H1 (cell line): ENCODE results near the gene NDUFB11. TPM values are rescaled to one million over a fixed set of nuclear protein-coding genes. Genes with fewer than 3 reads are reported as not detected.

Source experiments
- CTCF ChIA-PET: fragments of 300-600 bp; sonication (Branson Sonifier 250); formaldehyde crosslinking; loops from one replicate; lab custom pipeline; 2021; ENCODE audit not compliant: partially characterized antibody; lab: Charles Lee
- POLR2A ChIA-PET: fragments of 300-600 bp; sonication (Branson Sonifier 250); formaldehyde crosslinking; loops from one replicate; lab custom pipeline; 2021; ENCODE audit warnings: inconsistent platforms; ENCODE audit not compliant: partially characterized antibody; lab: Charles Lee
- DNase-seq, 2 experiments: peaks; one replicate each; pipeline versions ENCODE4 v3.0.0 to v3.0.0-alpha.2; 2010 to 2022; ENCODE audit warnings: low spot score in 2 of 2, low read depth in 1 of 2, mixed read lengths in 1 of 2
- FAIRE-seq: peaks from 2 replicates; lab custom pipeline; 2011; peaks lifted over from hg19 to GRCh38; lab: Jason Lieb, UNC
- H2AFZ ChIP-seq: 2 replicates; pipeline ENCODE4 v1.8.1; 2012; ENCODE audit warnings: low read length, inconsistent platforms
- H2AK5ac ChIP-seq: 2 replicates; pipeline ENCODE4 v1.6.1; 2013; ENCODE audit warnings: low read depth, low read length
- H2BK120ac ChIP-seq: replicated peaks from 2 replicates; pipeline ENCODE3; 2013; ENCODE audit warnings: low read depth, low read length, inconsistent platforms
- H2BK12ac ChIP-seq: 2 replicates; pipeline ENCODE4 v1.6.1; 2013; ENCODE audit warnings: low read depth, low read length
- H2BK15ac ChIP-seq: 2 replicates; pipeline ENCODE4 v1.6.1; 2013; ENCODE audit warnings: low read length
- H2BK20ac ChIP-seq: 2 replicates; pipeline ENCODE4 v1.6.1; 2013; ENCODE audit warnings: low read length
- H2BK5ac ChIP-seq: 2 replicates; pipeline ENCODE4 v1.6.1; 2013; ENCODE audit warnings: low read depth, low read length
- H3K14ac ChIP-seq: 2 replicates; pipeline ENCODE4 v1.6.1; 2013; ENCODE audit warnings: inconsistent platforms; ENCODE audit not compliant: insufficient read length
- H3K18ac ChIP-seq: 2 replicates; pipeline ENCODE4 v1.6.1; 2013; ENCODE audit warnings: low read length; ENCODE audit errors: extremely low read depth
- H3K23ac ChIP-seq: 2 replicates; pipeline ENCODE4 v1.6.1; 2013; ENCODE audit warnings: inconsistent platforms; ENCODE audit not compliant: insufficient read length
- H3K23me2 ChIP-seq: 2 replicates; pipeline ENCODE4 v1.6.1; 2013; ENCODE audit warnings: low read depth, low read length
- H3K27ac ChIP-seq: 2 replicates; pipeline ENCODE4 v1.6.1; 2011; ENCODE audit warnings: low read depth, low read length, inconsistent platforms
- H3K27me3 ChIP-seq, 4 experiments: replicated peaks in 1 of 4; 1 replicate in 1 of 4; 2 replicates in 3 of 4; pipeline versions ENCODE4 v1.6.1 to v1.8.1; 2011 to 2013; ENCODE audit warnings: low read length in 3 of 4, mild to moderate bottlenecking in 3 of 4, inconsistent platforms in 2 of 4, mixed read lengths in 2 of 4, moderate library complexity in 1 of 4; ENCODE audit not compliant: control insufficient read depth in 3 of 4, insufficient read depth in 3 of 4; ENCODE audit errors: extremely low read depth in 1 of 4
- H3K36me3 ChIP-seq, 4 experiments: 2 replicates each; pipeline versions ENCODE4 v1.6.1 to v1.8.1; 2011 to 2013; ENCODE audit warnings: mild to moderate bottlenecking in 4 of 4, low read length in 3 of 4, moderate library complexity in 2 of 4, control low read depth in 1 of 4, inconsistent platforms in 1 of 4; ENCODE audit not compliant: insufficient read depth in 4 of 4, control insufficient read depth in 2 of 4
- H3K4ac ChIP-seq: replicated peaks from 2 replicates; pipeline ENCODE3; 2013; ENCODE audit warnings: low read length, low read depth, mixed read lengths, inconsistent platforms; ENCODE audit not compliant: insufficient read length
- H3K4me1 ChIP-seq, 4 experiments: replicated peaks in 1 of 4; 1 replicate in 1 of 4; 2 replicates in 3 of 4; pipeline versions ENCODE4 v1.6.1 to v1.8.1; 2011 to 2013; ENCODE audit warnings: low read length in 3 of 4, inconsistent platforms in 2 of 4, mixed read lengths in 1 of 4; ENCODE audit not compliant: insufficient read depth in 4 of 4, control insufficient read depth in 3 of 4
- H3K4me2 ChIP-seq, 2 experiments: 2 replicates each; pipeline versions ENCODE4 v1.6.1 to v1.8.1; 2011 to 2013; ENCODE audit warnings: low read depth in 2 of 2, low read length in 2 of 2, control low read depth in 1 of 2, inconsistent platforms in 1 of 2, mild to moderate bottlenecking in 1 of 2; ENCODE audit not compliant: insufficient read depth in 1 of 2
- H3K4me3 ChIP-seq, 4 experiments: fragments of 200-600, 300-600 bp in 1 of 4; sonication (generic), shearing (Covaris generic), sonication (Bioruptor Twin) in 1 of 4; 2 replicates each; pipeline versions ENCODE4 v1.5.1 to v1.8.1; 2011 to 2016; ENCODE audit warnings: low read length in 4 of 4, low read depth in 3 of 4, control low read depth in 2 of 4, inconsistent platforms in 2 of 4, mild to moderate bottlenecking in 2 of 4, mixed read lengths in 1 of 4, moderate library complexity in 1 of 4; ENCODE audit not compliant: insufficient read depth in 2 of 4; ENCODE audit errors: extremely low read depth in 1 of 4
- H3K56ac ChIP-seq: replicated peaks from 2 replicates; pipeline ENCODE3; 2013; ENCODE audit warnings: low read depth, mild to moderate bottlenecking, mixed read lengths, low read length, inconsistent platforms; ENCODE audit not compliant: insufficient read length
- H3K79me1 ChIP-seq: 2 replicates; pipeline ENCODE4 v1.6.1; 2013; ENCODE audit warnings: low read depth, low read length, control low read depth
- H3K79me2 ChIP-seq, 2 experiments: 2 replicates each; pipeline versions ENCODE4 v1.6.1 to v1.8.1; 2012 to 2013; ENCODE audit warnings: low read length in 2 of 2, mild to moderate bottlenecking in 2 of 2, inconsistent platforms in 1 of 2; ENCODE audit not compliant: insufficient read depth in 2 of 2, control insufficient read depth in 1 of 2
- H3K9ac ChIP-seq, 4 experiments: replicated peaks in 1 of 4; 1 replicate in 1 of 4; 2 replicates in 3 of 4; pipeline versions ENCODE4 v1.6.1 to v1.8.1; 2011 to 2013; ENCODE audit warnings: low read depth in 3 of 4, low read length in 3 of 4, control low read depth in 2 of 4, mild to moderate bottlenecking in 2 of 4, moderate library complexity in 2 of 4, inconsistent platforms in 1 of 4; ENCODE audit errors: extremely low read depth in 1 of 4
- H3K9me3 ChIP-seq, 2 experiments: 2 replicates each; pipeline versions ENCODE4 v1.6.1 to v1.8.1; 2012 to 2013; ENCODE audit warnings: mild to moderate bottlenecking in 2 of 2, moderate library complexity in 2 of 2, control low read depth in 1 of 2, inconsistent platforms in 1 of 2, low read depth in 1 of 2, low read length in 1 of 2, mixed read lengths in 1 of 2; ENCODE audit not compliant: insufficient read depth in 2 of 2
- H4K20me1 ChIP-seq, 2 experiments: replicated peaks in 1 of 2; 2 replicates each; pipeline versions ENCODE3 to v1.8.1; 2011 to 2013; ENCODE audit warnings: inconsistent platforms in 2 of 2, low read length in 2 of 2, mild to moderate bottlenecking in 1 of 2; ENCODE audit not compliant: insufficient read depth in 2 of 2, control insufficient read depth in 1 of 2
- H4K5ac ChIP-seq: 2 replicates; pipeline ENCODE4 v1.6.1; 2013; ENCODE audit warnings: low read length, low read depth, mixed read lengths, inconsistent platforms; ENCODE audit not compliant: insufficient read length
- H4K8ac ChIP-seq: 2 replicates; pipeline ENCODE4 v1.8.0; 2013; ENCODE audit warnings: mild to moderate bottlenecking, moderate library complexity, low read length, inconsistent platforms; ENCODE audit not compliant: insufficient read depth; ENCODE audit errors: extremely low read depth
- H4K91ac ChIP-seq: replicated peaks from 2 replicates; pipeline ENCODE3; 2013; ENCODE audit warnings: low read length, mixed read lengths, inconsistent platforms; ENCODE audit not compliant: insufficient read length
- ATF2 ChIP-seq: IDR thresholded peaks from 2 replicates; pipeline ENCODE4 v1.6.1; 2012; ENCODE audit warnings: low read length, inconsistent platforms
- BRCA1 ChIP-seq: IDR thresholded peaks from 2 replicates; pipeline ENCODE4 v1.6.1; 2012; ENCODE audit warnings: low read depth, low read length, improper control_type of control experiment
- CBX5 ChIP-seq: fragments of 300-800, 300-1000 bp; sonication (generic); IDR thresholded peaks from 2 replicates; pipeline ENCODE4 v1.7.1; 2016; ENCODE audit warnings: antibody characterized with exemption, low read length, low read depth
- CEBPB ChIP-seq: IDR thresholded peaks from 2 replicates; pipeline ENCODE4 v1.6.1; 2012; ENCODE audit warnings: low read depth, low read length
- CREB1 ChIP-seq: IDR thresholded peaks from 2 replicates; pipeline ENCODE4 v1.6.1; 2012; ENCODE audit warnings: inconsistent platforms
- GTF2F1 ChIP-seq: IDR thresholded peaks from 2 replicates; pipeline ENCODE4 v1.6.1; 2012; ENCODE audit warnings: low read depth, low read length, improper control_type of control experiment, borderline replicate concordance
- HDAC2 ChIP-seq, 2 experiments: fragments of 300-600 bp in 1 of 2; sonication (generic) in 1 of 2; IDR thresholded peaks; 2 replicates each; pipeline ENCODE4 v1.6.1; 2011 to 2012; ENCODE audit warnings: low read depth in 2 of 2, low read length in 2 of 2, mild to moderate bottlenecking in 2 of 2, moderate library complexity in 2 of 2, borderline replicate concordance in 1 of 2, inconsistent platforms in 1 of 2
- MAFK ChIP-seq: IDR thresholded peaks from 2 replicates; pipeline ENCODE4 v1.6.1; 2012; ENCODE audit warnings: low read depth, mild to moderate bottlenecking, improper control_type of control experiment, low read length
- POLR2A ChIP-seq, 2 experiments: IDR thresholded peaks; 1 replicate in 1 of 2; 2 replicates in 1 of 2; pipeline ENCODE4 v1.6.1; 2011; ENCODE audit warnings: low read depth in 2 of 2, low read length in 2 of 2, mild to moderate bottlenecking in 2 of 2; ENCODE audit errors: control extremely low read depth in 1 of 2
- RFX5 ChIP-seq: IDR thresholded peaks from 2 replicates; pipeline ENCODE4 v1.6.1; 2011; ENCODE audit warnings: low read depth, low read length, improper control_type of control experiment, borderline replicate concordance
- TAF1 ChIP-seq: IDR thresholded peaks from 2 replicates; pipeline ENCODE4 v1.6.1; 2011; ENCODE audit warnings: mild to moderate bottlenecking, low read depth, low read length
- polyA plus RNA-seq, 7 experiments: library from polyadenylated mRNA; depleted of rRNA in 3 of 7; stranded (reverse) in 5 of 7; unstranded in 2 of 7; fragments of >200 nt in 5 of 7; fragments of 200-250 nt in 2 of 7; gene quantifications; 1 replicate in 5 of 7; 2 replicates in 1 of 7; 4 replicates in 1 of 7; pipeline versions ENCODE4 v1.2.1 to v1.2.3, GENCODE V29; 2011 to 2013; ENCODE audit warnings: missing spikeins in 2 of 7, mixed read lengths in 2 of 7
- total RNA-seq: library from RNA; stranded (reverse); fragmentation: NEBNext Ultra II Directional; extraction: Animal tissue kit (Norgen Biotek cat#: 25700); gene quantifications from 2 replicates; pipeline ENCODE4 v1.2.1, GENCODE V29; 2021

NDUFB11 gene
- total and polyA plus RNA-seq, 2 of the 8 experiments (the other 6 are each of a cell fraction or from before 2014, with no cell fraction given): 120 to 131 TPM

- Histone ChIP-seq H2BK15ac (no peak overlapping the region), H3K18ac (no peak overlapping the region), H2BK5ac (no peak overlapping the region), H2AK5ac (no peak overlapping the region), H4K5ac (no peak overlapping the region), H3K79me2 (peaks cover 10 to 71% of the 10 kb centered on the region in 2 experiments), H3K36me3 (peaks cover 0 to 16% (median 2%) of the 10 kb centered on the region in 4 experiments; a peak in 3 of 8 replicates), H3K9me3 (no peaks in the 10 kb centered on the region), H3K56ac (no peak overlapping the region), H2BK12ac (no peak overlapping the region), H2BK20ac (no peak overlapping the region), H2BK120ac (no peak overlapping the region), H3K23ac (no peak overlapping the region), H3K23me2 (peaks cover under 1% of the 10 kb centered on the region; the same call in 1 of the 2 replicates), H3K4ac (no peak overlapping the region), H3K14ac (no peak overlapping the region), H3K9ac (no peak overlapping the region), H3K27me3 (no peaks in the 10 kb centered on the region), H4K91ac (no peak overlapping the region), H3K79me1 (no peaks in the 10 kb centered on the region), H3K4me1 (peaks cover 0 to 3% (median 1%) of the 10 kb centered on the region in 4 experiments; a peak in 2 of 7 replicates), H3K4me3 (no peak overlapping the region), H4K20me1 (peaks cover 6 to 8% of the 10 kb centered on the region in 2 experiments), H3K27ac (no peak overlapping the region), H3K4me2 (no peak overlapping the region), H2AFZ (no peak overlapping the region), H4K8ac (no peak overlapping the region)
- ChIA-PET CTCF (interaction anchor here (1.3 kb wide), 1 partner anchor 19 kb away, joined by 5 read pairs; no protein-coding TSS in a partner anchor), POLR2A (interaction anchor here (1.3 kb wide), 1 partner anchor 66 kb away, joined by 6 read pairs; no protein-coding TSS in a partner anchor)
- no peak for TF ChIP-seq HDAC2 (IDR thresholded peaks at IDR 0.05; ENCODE audit: borderline replicate concordance in 1 of 2, low read depth in 2 of 2, low read length in 2 of 2)
- TF ChIP-seq GTF2F1: no peak
- TF ChIP-seq CEBPB: no peak
- no peak for TF ChIP-seq ATF2
- TF ChIP-seq RFX5: no peak
- TF ChIP-seq CBX5: no peak
- TF ChIP-seq BRCA1: no peak
- no peak for TF ChIP-seq TAF1
- no peak for TF ChIP-seq MAFK
- no peak for TF ChIP-seq CREB1
- TF ChIP-seq POLR2A (IDR thresholded peaks at IDR 0.05; ENCODE audit: control extremely low read depth in 1 of 2, low read depth in 2 of 2, low read length in 2 of 2): no peak
- FAIRE-seq (no peak), DNase-seq (no peak)
These were observed 6.9 kb upstream of the NDUFB11 start for GRCh38 chrX:47151435-47151834.
